SH-SY5Y (cell line): ENCODE measurements around the gene PRUNE2.

Experiments used
- GATA2 ChIP-seq: IDR thresholded peaks from 2 replicates; pipeline ENCODE4 v1.6.1; 2011; ENCODE audit warnings: mild to moderate bottlenecking, low read depth, low read length
- GATA3 ChIP-seq: IDR thresholded peaks from 2 replicates; pipeline ENCODE4 v1.6.1; 2011; ENCODE audit warnings: low read depth, mild to moderate bottlenecking, low read length, moderate library complexity

GRCh38 chr9:76912636-76913275, 6.8 kb upstream of the PRUNE2 start:
- TF ChIP-seq GATA2 (no peak), GATA3 (no peak)
